SU-DHL-6 (cell line): ENCODE results near the gene RBCK1.

Source experiments
- H2AFZ ChIP-seq: fragments of 200-600 bp; sonication (generic); 2 replicates; pipeline ENCODE4 v1.6.1; 2014; ENCODE audit warnings: low read depth, mild to moderate bottlenecking, moderate library complexity, mixed read lengths, antibody characterized with exemption, low read length; ENCODE audit not compliant: severe bottlenecking
- H3F3A ChIP-seq: fragments of 200-600 bp; shearing (Covaris generic); 2 replicates; pipeline ENCODE4 v1.6.0; 2016; ENCODE audit warnings: antibody characterized with exemption, mild to moderate bottlenecking; ENCODE audit not compliant: insufficient read depth
- H3K27ac ChIP-seq: fragments of 200-600 bp; sonication (generic); 2 replicates; pipeline ENCODE4 v1.5.1; 2016; ENCODE audit warnings: low read depth, mild to moderate bottlenecking, low read length, moderate library complexity, mixed read lengths
- H3K27me3 ChIP-seq: fragments of 200-600 bp; sonication (generic), shearing (Covaris generic); 2 replicates; pipeline ENCODE4 v1.6.0; 2014; ENCODE audit warnings: mild to moderate bottlenecking, low read length
- H3K36me3 ChIP-seq: fragments of 200-600 bp; sonication (generic); 2 replicates; pipeline ENCODE4 v1.6.1; 2014; ENCODE audit warnings: mild to moderate bottlenecking, low read length, mixed read lengths
- H3K4me2 ChIP-seq: fragments of 300-600, 200-600 bp; shearing (Covaris generic), sonication (generic); 2 replicates; pipeline ENCODE4 v1.6.0; 2014; ENCODE audit warnings: low read length, low read depth, mild to moderate bottlenecking; ENCODE audit not compliant: poor library complexity, severe bottlenecking
- H3K4me3 ChIP-seq: fragments of 200-600 bp; sonication (generic); 2 replicates; pipeline ENCODE4 v1.5.1; 2014; ENCODE audit warnings: antibody characterized with exemption, low read length, mild to moderate bottlenecking, mixed read lengths; ENCODE audit not compliant: insufficient read depth, poor library complexity, severe bottlenecking
- H3K79me2 ChIP-seq: fragments of 200-600 bp; sonication (generic); 2 replicates; pipeline ENCODE4 v1.6.1; 2014; ENCODE audit warnings: mild to moderate bottlenecking, low read length, moderate library complexity; ENCODE audit not compliant: insufficient read depth
- H3K9ac ChIP-seq: fragments of 200-600 bp; sonication (generic); 2 replicates; pipeline ENCODE4 v1.7.0; 2014; ENCODE audit warnings: mild to moderate bottlenecking, low read length
- H3K9me2 ChIP-seq: fragments of 200-600 bp; sonication (generic); replicated peaks from 2 replicates; pipeline ENCODE4 v1.6.1; 2014; ENCODE audit warnings: low read length; ENCODE audit not compliant: insufficient read depth
- H3K9me3 ChIP-seq: fragments of 200-600 bp; sonication (generic); 2 replicates; pipeline ENCODE4 v1.6.1; 2014; ENCODE audit warnings: low read length, mixed read lengths; ENCODE audit not compliant: insufficient read depth
- H4K20me1 ChIP-seq: fragments of 200-600 bp; sonication (generic); 2 replicates; pipeline ENCODE4 v1.6.1; 2014; ENCODE audit warnings: low read depth, mild to moderate bottlenecking, antibody characterized with exemption, low read length, moderate library complexity, mixed read lengths
- EZH2phosphoT487 ChIP-seq: fragments of 200-600 bp; sonication (generic), shearing (Covaris generic); conservative IDR thresholded peaks from 2 replicates; pipeline ENCODE4 v1.6.1; 2018; ENCODE audit warnings: mild to moderate bottlenecking, antibody characterized with exemption, low read length, moderate library complexity, mixed read lengths
- TF ChIP-seq, protein P1 (sequence below): fragments of 200-600 bp; sonication (generic); IDR thresholded peaks from one replicate; pipeline ENCODE4 v1.5.1; 2017; ENCODE audit warnings: antibody characterized with exemption, mild to moderate bottlenecking, low read length, moderate library complexity; ENCODE audit not compliant: insufficient read depth, poor library complexity, severe bottlenecking

The RBCK1 gene

DNA sequence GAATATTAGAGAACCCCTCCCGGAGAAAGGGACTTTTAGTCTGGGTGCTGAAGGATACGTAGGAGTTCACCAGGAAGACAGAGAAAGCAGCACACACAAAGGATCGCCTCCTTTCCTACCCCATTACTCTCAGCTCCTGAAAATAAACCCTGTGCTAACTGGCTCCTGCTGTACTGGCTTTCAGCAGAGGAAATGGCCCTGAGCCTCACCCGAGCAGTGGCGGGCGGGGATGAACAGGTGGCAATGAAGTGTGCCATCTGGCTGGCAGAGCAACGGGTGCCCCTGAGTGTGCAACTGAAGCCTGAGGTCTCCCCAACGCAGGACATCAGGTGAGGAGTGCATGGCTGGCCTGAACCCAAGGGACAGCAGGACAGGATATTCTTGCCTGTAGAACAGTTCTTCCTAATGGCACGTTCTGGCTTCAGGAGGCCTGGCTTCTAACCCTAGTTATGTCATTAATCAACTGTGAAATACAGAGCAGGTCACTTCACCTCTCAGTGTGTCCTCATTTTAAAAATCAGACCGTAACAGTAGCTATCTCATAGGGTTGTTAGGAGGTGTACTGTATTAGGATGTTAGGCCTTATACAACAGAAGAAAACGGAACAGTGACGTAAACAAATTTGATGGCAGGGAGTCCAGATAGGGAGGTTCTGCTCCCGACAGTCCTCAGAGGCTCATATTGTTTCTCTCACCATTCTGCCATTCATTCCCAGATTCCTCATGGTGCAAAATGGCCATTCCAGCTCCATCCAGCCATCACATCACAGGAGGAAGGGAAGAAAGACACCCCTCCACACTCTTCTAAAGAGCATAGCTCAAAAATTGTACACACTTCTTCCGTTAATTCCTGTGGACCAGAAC, 1.8 kb downstream of the RBCK1 start:
- Histone ChIP-seq H3K4me2 (peak overlapping the region; percentile 72), H3K4me3 (peak overlapping the region; percentile 70), H4K20me1 (no peaks in the 10 kb centered on the region), H3K27ac (0 out of 2 replicates have a peak overlapping the region, but pooled peaks have one; percentile 6), H3K36me3 (peaks cover 5% of the 10 kb centered on the region), H3K9ac (peak overlapping the region; percentile 80), H2AFZ (no peak overlapping the region), H3K9me3 (no peaks in the 10 kb centered on the region), H3K9me2 (no peaks in the 10 kb centered on the region), H3F3A (0 out of 2 replicates have a peak, but pooled peaks cover 5% of the 10 kb centered on the region), H3K27me3 (no peaks in the 10 kb centered on the region), H3K79me2 (no peaks in the 10 kb centered on the region; the same call in 1 of the 2 replicates)
- TF ChIP-seq EZH2phosphoT487: no peak
- TF ChIP-seq, protein P1, sequence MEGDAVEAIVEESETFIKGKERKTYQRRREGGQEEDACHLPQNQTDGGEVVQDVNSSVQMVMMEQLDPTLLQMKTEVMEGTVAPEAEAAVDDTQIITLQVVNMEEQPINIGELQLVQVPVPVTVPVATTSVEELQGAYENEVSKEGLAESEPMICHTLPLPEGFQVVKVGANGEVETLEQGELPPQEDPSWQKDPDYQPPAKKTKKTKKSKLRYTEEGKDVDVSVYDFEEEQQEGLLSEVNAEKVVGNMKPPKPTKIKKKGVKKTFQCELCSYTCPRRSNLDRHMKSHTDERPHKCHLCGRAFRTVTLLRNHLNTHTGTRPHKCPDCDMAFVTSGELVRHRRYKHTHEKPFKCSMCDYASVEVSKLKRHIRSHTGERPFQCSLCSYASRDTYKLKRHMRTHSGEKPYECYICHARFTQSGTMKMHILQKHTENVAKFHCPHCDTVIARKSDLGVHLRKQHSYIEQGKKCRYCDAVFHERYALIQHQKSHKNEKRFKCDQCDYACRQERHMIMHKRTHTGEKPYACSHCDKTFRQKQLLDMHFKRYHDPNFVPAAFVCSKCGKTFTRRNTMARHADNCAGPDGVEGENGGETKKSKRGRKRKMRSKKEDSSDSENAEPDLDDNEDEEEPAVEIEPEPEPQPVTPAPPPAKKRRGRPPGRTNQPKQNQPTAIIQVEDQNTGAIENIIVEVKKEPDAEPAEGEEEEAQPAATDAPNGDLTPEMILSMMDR: no peak

- no peaks in the 10 kb centered on the region for H3K27me3 ChIP-seq
- no peaks in the 10 kb centered on the region; the same call in 1 of the 2 replicates for H3K79me2 ChIP-seq
- no peak overlapping the region for H3K4me3 ChIP-seq
- no peak overlapping the region for H2AFZ ChIP-seq
- H3K9ac ChIP-seq: no peak overlapping the region
- H3K9me3 ChIP-seq: no peaks in the 10 kb centered on the region
- H4K20me1 ChIP-seq: no peaks in the 10 kb centered on the region
- no peak overlapping the region for H3K4me2 ChIP-seq
- no peak overlapping the region for H3K27ac ChIP-seq
- TF ChIP-seq EZH2phosphoT487: no peak
- TF ChIP-seq, protein P1: no peak
- 0 out of 2 replicates have a peak, but pooled peaks cover 5% of the 10 kb centered on the region for H3F3A ChIP-seq
- H3K36me3 ChIP-seq: peaks cover 5% of the 10 kb centered on the region
- H3K9me2 ChIP-seq: no peaks in the 10 kb centered on the region
Observed at GRCh38 chr20:412081-412480, 4.0 kb downstream of the RBCK1 start.

GRCh38 chr20:414161-414560, 6.1 kb downstream of the RBCK1 start:
- H3F3A ChIP-seq: 0 out of 2 replicates have a peak, but pooled peaks cover 5% of the 10 kb centered on the region
- no peaks in the 10 kb centered on the region; the same call in 1 of the 2 replicates for H3K79me2 ChIP-seq
- no peak overlapping the region for H2AFZ ChIP-seq
- H3K9me2 ChIP-seq: no peaks in the 10 kb centered on the region
- H3K27me3 ChIP-seq: no peaks in the 10 kb centered on the region
- H3K4me2 ChIP-seq: no peak overlapping the region
- H3K36me3 ChIP-seq: peaks cover 5% of the 10 kb centered on the region
- H3K4me3 ChIP-seq: no peak overlapping the region
- H3K9me3 ChIP-seq: no peaks in the 10 kb centered on the region
- no peak overlapping the region for H3K9ac ChIP-seq
- no peak overlapping the region for H3K27ac ChIP-seq
- no peak for TF ChIP-seq EZH2phosphoT487
- TF ChIP-seq, protein P1: no peak
- no peaks in the 10 kb centered on the region for H4K20me1 ChIP-seq
